IPS-NIHi7 (cell line): ENCODE results near the gene PLCH2.

Experiments
- DNase-seq: peaks from one replicate; pipeline ENCODE4 v3.0.0; 2012; ENCODE audit warnings: mixed read lengths; ENCODE audit errors: extremely low spot score

Gene PLCH2

GRCh38 chr1:2514863-2515762 is 39.0 kb downstream of the PLCH2 start:
- DNase-seq: no peak

GRCh38 chr1:2515763-2516080 is 39.6 kb downstream of the PLCH2 start:
- DNase-seq: no peak

- DNase-seq: no peak
Observed at GRCh38 chr1:2516124-2516523, 40.0 kb downstream of the PLCH2 start.

- no peak for DNase-seq
Observed at GRCh38 chr1:2516946-2517345, 40.9 kb downstream of the PLCH2 start.

- no peak for DNase-seq
Observed at GRCh38 chr1:2517966-2518365, 41.9 kb downstream of the PLCH2 start.

GRCh38 chr1:2518528-2518927 is 42.4 kb downstream of the PLCH2 start:
- DNase-seq: no peak

GRCh38 chr1:2519029-2519685 is 43.1 kb downstream of the PLCH2 start:
- DNase-seq: no peak

GRCh38 chr1:2519729-2520128 is 43.6 kb downstream of the PLCH2 start:
- no peak for DNase-seq

GRCh38 chr1:2520206-2520605 is 44.1 kb downstream of the PLCH2 start:
- DNase-seq: no peak

- no peak for DNase-seq
Observed at GRCh38 chr1:2520806-2521205, 44.7 kb downstream of the PLCH2 start.

- DNase-seq: no peak
Observed at GRCh38 chr1:2522230-2522629, 46.1 kb downstream of the PLCH2 start.

- no peak for DNase-seq
Observed at GRCh38 chr1:2523191-2523890, 47.3 kb downstream of the PLCH2 start.

- DNase-seq: no peak
Observed at GRCh38 chr1:2523891-2524609, 48.0 kb downstream of the PLCH2 start.

GRCh38 chr1:2525572-2525919 is 49.5 kb downstream of the PLCH2 start:
- no peak for DNase-seq

GRCh38 chr1:2525920-2526823 is 50.1 kb downstream of the PLCH2 start, which contains the start of gene PANK4:
Gene PANK4, minus strand, starts transcription at chr1:2526596. Its CDS starts 9 bp downstream, at chr1:2526587.
- peak; percentile 92 for DNase-seq

- DNase-seq: no peak
Observed at GRCh38 chr1:2526824-2527555, 50.9 kb downstream of the PLCH2 start.

- DNase-seq: no peak
Observed at GRCh38 chr1:2527556-2527860, 51.4 kb downstream of the PLCH2 start.

- no peak for DNase-seq
Observed at GRCh38 chr1:2528016-2528415, 51.9 kb downstream of the PLCH2 start.

- DNase-seq: no peak
Observed at GRCh38 chr1:2528611-2528965, 52.5 kb downstream of the PLCH2 start.

GRCh38 chr1:2528966-2529783 is 53.1 kb downstream of the PLCH2 start:
- peak; percentile 71 for DNase-seq
